UCSD-AML1 (cell line): Measurements from ENCODE around the gene DNAH12.

Experiments
- DNase-seq: peaks from one replicate; lab custom pipeline; 2025; ENCODE audit not compliant: unreplicated experiment; lab: John Stamatoyannopoulos, UW

DNAH12 gene, protein sequence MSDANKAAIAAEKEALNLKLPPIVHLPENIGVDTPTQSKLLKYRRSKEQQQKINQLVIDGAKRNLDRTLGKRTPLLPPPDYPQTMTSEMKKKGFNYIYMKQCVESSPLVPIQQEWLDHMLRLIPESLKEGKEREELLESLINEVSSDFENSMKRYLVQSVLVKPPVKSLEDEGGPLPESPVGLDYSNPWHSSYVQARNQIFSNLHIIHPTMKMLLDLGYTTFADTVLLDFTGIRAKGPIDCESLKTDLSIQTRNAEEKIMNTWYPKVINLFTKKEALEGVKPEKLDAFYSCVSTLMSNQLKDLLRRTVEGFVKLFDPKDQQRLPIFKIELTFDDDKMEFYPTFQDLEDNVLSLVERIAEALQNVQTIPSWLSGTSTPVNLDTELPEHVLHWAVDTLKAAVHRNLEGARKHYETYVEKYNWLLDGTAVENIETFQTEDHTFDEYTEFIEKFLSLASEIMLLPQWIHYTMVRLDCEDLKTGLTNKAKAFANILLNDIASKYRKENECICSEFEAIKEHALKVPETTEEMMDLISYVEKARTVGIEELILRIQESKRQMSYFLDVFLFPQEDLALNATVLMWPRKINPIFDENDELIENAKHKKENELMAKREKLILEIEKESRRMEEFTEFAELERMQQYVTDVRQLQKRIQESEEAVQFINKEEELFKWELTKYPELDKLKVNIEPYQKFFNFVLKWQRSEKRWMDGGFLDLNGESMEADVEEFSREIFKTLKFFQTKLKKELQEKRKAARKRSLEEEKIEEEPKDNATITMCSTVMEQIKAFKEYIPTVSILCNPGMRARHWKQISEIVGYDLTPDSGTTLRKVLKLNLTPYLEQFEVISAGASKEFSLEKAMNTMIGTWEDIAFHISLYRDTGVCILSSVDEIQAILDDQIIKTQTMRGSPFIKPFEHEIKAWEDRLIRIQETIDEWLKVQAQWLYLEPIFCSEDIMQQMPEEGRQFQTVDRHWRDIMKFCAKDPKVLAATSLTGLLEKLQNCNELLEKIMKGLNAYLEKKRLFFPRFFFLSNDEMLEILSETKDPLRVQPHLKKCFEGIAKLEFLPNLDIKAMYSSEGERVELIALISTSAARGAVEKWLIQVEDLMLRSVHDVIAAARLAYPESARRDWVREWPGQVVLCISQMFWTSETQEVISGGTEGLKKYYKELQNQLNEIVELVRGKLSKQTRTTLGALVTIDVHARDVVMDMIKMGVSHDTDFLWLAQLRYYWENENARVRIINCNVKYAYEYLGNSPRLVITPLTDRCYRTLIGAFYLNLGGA (N-terminal part only)

DNA sequence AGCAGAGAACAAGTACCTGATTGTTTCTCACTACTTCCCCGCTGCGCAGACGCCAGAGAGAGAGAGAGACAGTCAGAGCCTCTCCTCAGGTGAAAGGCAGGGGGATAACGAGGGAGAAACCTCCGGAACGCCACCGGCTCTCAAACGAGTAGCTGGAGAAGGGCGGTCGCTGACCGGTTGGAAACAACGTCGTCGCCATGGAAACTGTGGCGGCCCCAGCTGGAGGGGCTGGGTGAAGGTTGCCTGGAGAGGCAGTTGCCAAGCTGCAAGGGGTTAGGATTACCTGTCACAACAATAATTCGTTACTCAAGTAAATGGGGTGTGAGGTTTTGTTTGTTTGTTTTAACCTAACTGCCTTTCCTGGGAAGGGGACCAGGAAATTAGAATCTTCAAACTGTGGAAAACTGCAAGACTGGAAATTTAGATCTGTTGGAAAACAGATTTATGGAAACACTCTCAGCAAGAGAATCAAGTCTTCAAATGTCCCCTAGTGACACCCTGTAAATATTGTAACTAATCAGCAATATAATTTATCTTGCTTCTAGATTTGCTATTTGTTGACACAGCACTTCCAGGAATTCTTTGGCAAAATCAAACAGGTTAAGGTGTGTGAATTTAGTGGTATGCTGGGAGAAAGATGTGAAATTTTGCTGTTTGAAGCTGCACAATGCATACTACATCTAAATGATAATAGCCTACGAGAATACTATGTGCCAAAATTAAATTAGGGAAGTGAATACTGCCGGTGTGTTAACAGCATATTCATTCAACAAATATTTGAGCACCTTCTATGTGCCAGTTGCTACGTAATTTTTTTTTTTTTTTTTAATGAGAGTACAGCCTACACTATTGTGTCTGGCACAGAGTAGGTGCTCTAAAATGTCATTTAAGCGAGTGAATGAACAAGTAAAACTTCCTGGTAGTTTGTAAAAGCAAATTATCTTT is at the start of gene DNAH12:
Gene DNAH12, minus strand, starts transcription at position 164 of the 945 bp plus-strand sequence. CDS start 1,474 bp downstream, outside the sequence.
- no peak for DNase-seq

DNA sequence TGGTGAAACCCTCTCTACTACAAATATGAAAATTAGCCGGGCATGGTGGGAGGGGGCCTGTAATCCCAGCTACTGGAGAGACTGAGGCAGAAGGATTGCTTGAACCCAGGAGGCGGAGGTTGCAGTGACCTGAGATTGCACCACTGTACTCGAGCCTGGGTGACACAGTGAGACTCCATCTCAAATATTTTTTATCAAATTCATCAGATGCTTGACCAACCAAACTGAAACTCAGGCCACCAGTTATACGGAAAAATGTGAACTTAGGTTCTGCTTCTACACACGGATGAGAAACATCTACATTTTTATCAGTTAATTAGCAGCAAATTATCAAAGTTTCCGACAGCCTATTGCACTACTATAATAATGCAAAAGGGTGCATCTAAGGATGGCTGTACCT is 48.2 kb upstream of the DNAH12 start:
- no peak for DNase-seq

DNA sequence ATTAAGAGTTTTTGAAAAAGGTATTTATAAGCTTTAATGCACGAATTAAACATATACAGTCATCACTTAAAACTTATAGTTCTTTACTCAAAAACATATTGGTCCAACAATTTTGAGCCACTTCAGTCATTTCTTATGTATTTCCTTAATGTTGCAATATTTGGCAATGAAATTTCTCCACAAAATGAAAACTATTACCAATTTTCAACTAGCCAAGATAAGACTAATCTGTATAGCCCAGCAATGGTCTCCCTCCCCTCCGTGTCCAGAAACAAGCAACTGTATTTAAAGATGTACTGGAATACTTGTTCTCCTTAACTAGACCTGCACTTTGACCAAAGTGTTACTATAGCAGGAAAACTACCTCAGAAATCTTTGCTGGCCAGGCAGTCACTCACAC is 43.8 kb upstream of the DNAH12 start:
- DNase-seq: no peak

DNA sequence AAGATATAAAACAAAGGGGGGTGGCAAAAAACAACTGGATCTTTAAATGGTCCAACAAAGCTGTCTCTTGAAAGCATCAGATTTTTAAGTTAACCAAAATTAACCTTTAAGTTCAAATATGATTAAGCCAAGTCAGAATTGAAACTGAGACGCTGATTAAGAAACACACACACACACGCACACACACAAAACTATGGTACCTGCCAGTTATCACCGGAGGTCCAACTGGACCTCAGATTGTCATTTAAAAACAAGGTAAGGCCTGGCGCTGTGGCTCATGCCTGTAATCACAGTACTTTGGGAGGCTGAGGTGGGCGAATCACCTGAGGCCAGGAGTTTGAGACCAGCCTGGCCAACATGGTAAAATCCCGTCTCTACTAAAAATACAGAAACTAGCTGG is 42.6 kb upstream of the DNAH12 start:
- no peak for DNase-seq

DNA sequence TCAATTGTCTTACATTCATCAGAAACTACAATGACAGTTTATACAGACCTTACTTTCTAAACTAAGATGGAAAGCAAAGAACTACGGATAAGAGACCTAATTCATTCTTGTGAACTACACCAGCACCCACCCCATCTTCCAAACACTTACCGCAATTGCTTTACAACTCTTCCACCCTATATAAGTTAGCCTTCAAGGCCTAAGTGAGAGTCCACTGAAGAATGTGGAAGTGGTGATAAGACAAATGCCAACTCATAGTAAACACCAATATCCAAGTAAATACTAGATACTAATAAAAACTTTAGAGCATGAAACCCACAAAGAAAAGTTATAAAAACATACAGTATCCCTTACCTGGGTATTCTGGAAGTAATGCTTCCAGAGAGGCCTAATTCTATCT is 39.4 kb upstream of the DNAH12 start:
- DNase-seq: no peak

DNA sequence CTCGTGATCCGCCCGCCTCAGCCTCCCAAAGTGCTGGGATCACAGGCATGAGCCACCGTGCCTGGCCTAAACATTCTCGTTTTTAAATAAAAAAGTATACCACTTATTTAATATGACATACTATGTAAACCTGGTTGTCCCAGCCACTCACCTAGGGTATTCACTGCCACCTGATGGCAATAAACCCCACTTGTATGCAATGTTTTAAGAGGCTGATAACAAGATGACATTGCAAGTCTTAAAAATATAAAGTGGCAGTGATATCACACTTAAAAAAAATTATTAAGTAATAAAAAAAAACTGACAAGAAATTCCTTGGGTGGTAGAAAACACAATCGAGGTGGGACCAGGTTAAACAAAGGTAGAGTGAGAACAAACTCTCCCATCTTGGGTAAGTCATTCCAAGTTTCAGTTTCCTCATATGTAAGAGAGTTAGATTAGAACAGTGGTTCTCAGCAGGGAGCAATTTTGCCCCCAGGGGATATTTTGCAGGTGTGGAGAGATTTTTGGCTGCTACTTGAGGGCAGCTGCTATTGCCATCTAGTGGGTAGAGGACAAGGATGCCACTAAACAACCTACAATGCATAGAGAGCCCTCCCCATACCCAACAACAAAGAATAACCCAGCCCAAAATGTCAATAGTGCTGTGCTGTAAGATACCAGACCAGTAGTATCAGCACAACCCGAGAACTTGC is 38.5 kb upstream of the DNAH12 start:
- no peak for DNase-seq

DNA sequence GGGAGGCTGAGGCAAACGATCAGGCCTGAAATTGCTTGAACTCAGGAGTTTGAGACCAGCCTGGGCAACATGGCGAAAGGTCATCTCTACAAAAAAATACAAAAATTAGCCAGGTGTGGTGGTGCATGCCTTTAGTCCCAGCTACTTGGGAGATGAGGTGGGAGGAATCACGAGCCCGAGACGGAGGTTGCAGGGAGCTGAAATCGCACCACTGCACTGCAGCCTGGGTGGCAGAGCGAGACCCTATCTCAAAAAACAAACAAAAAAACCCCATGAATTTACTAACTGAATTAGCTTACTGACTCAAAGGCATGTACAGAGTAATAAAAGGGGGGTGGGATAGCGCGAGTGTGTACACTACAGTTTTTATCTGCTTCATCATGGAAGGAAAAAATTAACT is 33.7 kb upstream of the DNAH12 start:
- no peak for DNase-seq

DNA sequence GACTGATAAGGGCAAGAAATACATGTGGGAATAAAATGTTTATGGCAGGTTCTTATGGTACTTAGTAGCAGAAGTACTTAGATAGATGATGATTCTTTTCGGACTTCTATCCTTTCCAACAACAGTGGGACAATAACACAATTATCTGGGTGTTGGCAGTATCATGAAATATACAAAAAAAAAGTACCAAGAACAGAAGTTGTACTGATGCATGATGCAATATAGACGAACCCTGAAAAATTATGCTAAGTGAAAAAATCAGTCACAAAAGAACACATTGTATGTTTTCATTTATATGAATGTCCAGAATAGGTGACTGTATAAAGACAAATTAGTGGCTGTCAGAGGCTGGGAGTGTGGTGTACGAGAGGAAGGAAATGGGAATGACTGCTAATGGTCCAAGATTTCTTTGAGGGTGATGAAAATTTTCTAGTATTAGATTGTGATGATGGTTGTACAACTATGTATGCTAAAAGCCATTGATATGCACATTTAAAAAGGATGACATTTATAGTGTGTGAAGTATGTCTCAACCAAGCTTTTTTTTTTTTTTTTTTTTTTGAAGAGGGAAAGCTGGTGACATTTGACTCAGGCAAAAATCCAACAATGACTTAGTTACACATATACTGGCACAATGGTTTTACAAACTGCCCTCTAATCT is 32.0 kb upstream of the DNAH12 start:
- DNase-seq: no peak

DNA sequence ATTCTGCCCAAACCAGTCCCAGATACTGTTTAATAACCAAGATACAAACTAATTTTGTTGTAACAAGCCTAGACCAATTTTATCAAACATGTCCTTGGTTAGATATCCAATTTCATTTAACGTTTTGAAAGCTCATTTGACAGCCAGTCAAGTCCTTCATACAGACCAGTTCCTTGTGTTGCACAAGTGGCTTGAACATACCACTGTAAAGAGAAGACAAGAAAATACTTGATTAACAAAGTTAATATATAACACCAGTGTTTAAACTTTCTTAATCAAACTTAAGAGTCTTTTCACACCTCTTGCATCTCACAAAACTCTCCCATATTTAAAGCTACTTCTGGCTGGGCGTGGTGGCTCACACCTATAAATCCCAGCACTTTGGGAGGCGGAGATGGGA is 28.0 kb upstream of the DNAH12 start:
- DNase-seq: no peak

DNA sequence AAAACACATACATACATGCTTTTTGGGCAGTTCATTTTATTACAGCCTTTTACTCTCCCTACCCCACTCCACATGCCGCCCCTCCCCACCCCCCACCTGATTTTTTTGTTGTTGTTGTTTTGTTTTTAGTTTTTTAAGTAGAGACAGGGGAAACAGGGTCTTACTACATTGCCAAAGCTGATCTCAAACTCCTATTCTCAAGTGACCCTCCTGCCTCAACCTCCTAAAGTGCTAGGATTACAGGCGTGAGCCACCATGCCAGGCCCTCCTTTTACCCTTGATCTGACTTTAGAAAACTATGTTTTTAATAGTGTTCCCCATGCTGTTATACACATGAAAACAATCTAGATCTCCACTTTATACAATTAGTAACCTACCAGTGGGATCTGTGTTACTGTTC is 26.7 kb upstream of the DNAH12 start:
- no peak for DNase-seq

DNA sequence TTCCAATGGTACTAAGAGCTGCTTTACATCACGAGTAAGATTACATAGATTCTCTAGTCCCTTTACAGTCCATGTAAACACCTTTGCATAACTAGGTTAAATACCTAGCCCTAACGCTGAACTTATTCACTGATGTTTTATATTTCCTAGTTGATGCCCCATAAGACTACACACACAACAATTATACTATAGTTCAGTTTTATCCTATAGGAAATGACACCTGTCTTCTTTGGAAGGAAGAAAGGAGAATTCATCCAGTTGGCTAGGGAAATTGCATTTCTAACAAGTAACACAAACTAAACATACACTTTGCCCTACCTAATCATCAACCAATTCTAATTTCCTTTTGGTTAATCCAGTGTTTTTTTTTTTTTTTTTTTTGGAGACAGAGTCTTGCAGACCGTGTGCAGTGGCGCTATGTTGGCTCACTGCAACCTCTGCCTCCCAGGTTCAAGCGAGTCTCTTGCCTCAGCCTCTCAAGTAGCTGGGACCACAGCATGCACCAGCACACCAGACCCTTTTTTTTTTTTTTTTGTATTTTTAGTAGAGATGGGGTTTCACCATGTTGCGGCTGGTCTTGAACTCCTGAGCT is 25.8 kb upstream of the DNAH12 start:
- DNase-seq: no peak

DNA sequence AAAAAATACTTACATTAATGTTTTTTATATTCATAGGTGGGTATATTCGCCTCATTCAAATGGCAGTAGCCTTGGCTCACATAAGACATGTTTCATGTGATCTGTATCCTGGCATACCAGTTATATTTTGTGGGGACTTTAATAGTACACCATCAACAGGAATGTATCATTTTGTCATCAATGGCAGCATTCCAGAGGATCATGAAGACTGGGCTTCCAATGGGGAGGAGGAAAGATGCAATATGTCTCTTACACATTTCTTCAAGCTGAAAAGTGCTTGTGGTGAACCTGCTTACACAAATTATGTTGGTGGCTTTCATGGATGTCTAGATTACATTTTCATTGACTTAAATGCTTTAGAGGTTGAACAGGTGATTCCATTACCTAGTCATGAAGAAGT is 15.4 kb upstream of the DNAH12 start:
- no peak for DNase-seq

DNA sequence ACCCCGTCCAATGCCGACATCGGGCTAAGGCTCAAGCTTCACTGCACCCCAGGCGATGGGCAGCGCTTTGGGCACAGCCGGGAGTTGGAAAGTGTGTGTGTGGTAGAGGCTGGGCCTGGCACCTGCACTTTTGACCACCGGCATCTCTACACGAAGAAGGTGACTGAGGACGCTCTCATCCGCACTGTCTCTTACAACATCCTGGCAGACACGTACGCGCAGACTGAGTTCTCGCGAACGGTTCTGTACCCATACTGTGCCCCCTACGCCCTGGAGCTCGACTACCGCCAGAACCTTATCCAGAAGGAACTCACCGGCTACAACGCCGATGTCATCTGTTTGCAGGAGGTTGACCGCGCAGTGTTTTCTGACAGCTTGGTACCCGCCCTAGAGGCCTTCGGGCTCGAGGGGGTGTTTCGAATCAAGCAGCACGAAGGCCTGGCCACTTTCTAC is 13.0 kb upstream of the DNAH12 start:
- peak; percentile 32 for DNase-seq

DNA sequence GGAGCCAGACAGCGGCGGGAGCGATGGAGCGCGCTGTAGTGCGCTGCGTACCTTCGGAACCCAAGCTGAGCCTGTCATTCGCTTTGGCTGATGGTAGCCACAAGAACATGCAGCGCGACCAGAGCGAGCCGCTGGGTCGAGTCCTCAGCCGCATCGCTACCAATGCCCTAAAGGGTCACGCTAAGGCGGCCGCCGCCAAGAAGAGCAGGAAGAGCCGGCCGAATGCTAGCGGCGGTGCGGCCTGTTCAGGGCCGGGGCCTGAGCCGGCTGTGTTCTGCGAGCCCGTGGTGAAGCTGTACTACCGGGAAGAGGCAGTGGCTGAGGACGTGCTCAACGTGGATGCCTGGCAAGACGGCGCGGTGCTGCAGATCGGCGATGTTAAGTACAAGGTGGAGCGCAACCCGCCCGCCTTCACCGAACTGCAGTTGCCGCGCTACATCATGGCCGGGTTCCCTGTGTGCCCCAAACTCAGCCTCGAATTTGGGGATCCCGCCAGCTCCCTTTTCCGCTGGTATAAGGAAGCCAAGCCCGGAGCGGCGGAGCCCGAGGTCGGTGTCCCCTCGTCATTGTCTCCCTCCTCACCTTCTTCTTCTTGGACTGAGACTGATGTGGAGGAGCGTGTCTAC is 12.4 kb upstream of the DNAH12 start:
- DNase-seq: peak; percentile 56

DNA sequence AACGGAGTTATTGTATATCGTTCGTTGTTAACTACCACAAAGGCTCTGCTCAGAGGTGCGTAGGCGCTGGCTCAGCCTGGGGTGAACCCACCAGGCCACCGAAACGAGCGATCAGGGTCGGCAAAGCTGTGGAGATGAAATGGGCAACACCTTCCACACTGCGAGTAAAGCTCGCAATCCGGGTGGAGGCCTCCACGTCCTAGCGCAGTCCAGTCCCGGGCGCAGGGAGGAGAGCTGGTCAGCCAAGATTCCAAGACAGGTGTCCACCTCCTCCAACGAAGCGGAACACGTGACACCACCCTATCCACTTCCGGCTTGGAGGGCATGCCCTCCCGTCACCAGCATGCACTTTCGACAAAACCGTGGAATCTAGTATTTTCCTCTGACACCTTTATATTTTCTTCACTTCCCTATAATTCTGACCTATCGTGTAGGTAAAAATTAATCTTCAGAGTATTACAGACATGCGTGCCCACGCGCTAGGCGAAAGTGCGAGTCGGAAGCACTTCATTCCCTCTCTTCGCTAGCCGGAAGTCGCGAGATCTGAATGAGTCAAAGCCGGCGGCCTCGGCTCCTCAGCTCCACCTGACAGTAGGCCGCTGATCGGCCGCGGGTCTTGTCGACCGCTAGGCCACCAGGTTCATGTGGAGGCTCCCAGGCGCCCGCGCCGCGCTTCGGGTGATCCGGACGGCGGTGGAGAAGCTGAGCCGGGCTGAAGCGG is 11.8 kb upstream of the DNAH12 start, which contains the start of gene PDE12:
Gene PDE12, plus strand, starts transcription at position 537 of the 721 bp plus-strand sequence. Its CDS starts 106 bp downstream, at position 643.
- DNase-seq: peak; percentile 88

DNA sequence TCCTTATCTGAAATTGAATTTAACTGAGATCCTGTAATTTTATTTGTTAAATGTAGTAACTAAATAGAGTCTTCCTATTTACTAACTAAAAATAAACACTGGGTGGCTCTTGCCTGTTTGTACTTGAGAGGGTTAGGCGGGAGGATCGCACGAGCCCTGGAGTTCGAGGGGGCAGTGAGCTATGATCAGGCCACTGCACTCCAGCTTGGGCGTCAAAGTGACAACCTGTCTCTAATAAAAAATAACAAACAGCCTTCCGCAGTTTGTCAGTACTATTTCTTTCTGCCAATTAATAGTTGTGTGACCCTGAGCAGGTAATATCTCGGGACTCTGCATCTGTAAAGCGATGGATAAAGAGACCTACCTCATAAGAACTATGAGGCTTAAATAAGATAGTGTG is 11.2 kb upstream of the DNAH12 start:
- DNase-seq: no peak

DNA sequence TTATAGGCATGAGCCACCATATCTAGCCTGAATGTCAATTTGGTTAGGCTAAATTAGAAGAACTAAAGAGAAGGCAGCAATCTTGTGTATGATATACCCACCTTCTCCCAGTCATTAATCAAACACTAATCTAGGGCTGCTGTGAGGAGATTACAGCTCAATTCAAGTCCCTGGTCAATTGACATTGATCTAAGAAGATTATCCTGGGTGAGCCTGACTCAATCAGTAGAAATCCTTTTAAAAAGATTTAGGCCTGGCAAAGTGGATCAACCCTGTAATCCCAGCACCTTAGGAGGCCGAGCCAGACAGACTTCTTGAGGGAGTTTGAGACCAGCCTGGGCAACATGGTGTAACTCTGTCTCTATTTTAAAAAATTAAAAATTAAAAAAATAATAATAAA is 2.5 kb upstream of the DNAH12 start:
- no peak for DNase-seq
